HepG2 (cell line): ENCODE results near the gene PTPN2. TPM values are rescaled to one million over a fixed set of nuclear protein-coding genes. Genes with fewer than 3 reads are reported as not detected.

Experiments
- KDM3A ChIP-seq: IDR thresholded peaks from 2 replicates; pipeline ENCODE4 v1.6.1; 2018; ENCODE audit warnings: low read depth, missing compliant biosample characterization
- ONECUT2 ChIP-seq: sonication (generic); formaldehyde crosslinking; IDR thresholded peaks from 2 replicates; pipeline ENCODE4 v1.4.0; 2020; ENCODE audit warnings: missing genetic modification reagents
- REPIN1 ChIP-seq: sonication (generic); formaldehyde crosslinking; IDR thresholded peaks from 2 replicates; pipeline ENCODE4 v1.8.0; 2022; ENCODE audit warnings: missing genetic modification reagents, low read depth, mild to moderate bottlenecking, borderline replicate concordance
- RNF219 ChIP-seq: sonication (generic); formaldehyde crosslinking; IDR thresholded peaks from 2 replicates; pipeline ENCODE4 v1.5.0; 2020; ENCODE audit warnings: mild to moderate bottlenecking, missing genetic modification reagents
- SALL1 ChIP-seq: sonication (generic); formaldehyde crosslinking; IDR thresholded peaks from 2 replicates; pipeline ENCODE4 v1.8.0; 2022; ENCODE audit warnings: mild to moderate bottlenecking, missing genetic modification reagents
- SMYD3 ChIP-seq: sonication (generic); formaldehyde crosslinking; IDR thresholded peaks from 2 replicates; pipeline ENCODE4 v1.8.1; 2023; ENCODE audit warnings: mild to moderate bottlenecking, missing genetic modification reagents
- ZBTB3 ChIP-seq: sonication (generic); formaldehyde crosslinking; IDR thresholded peaks from 2 replicates; pipeline ENCODE4 v1.4.0; 2020; ENCODE audit warnings: low read depth, mild to moderate bottlenecking, moderate library complexity, missing genetic modification reagents, borderline replicate concordance
- ZBTB4 ChIP-seq: sonication (generic); formaldehyde crosslinking; IDR thresholded peaks from 2 replicates; pipeline ENCODE4 v1.4.0; 2020; ENCODE audit warnings: missing genetic modification reagents, mild to moderate bottlenecking, borderline replicate concordance
- ZHX2 ChIP-seq, 2 experiments: sonication (generic) in 1 of 2; formaldehyde crosslinking in 1 of 2; IDR thresholded peaks; 2 replicates each; pipeline versions ENCODE4 v1.6.1 to v1.9.0; 2014 to 2022; ENCODE audit warnings: antibody characterized with exemption in 1 of 2, borderline replicate concordance in 1 of 2, inconsistent platforms in 1 of 2, low read depth in 1 of 2, missing genetic modification reagents in 1 of 2
- ZNF556 ChIP-seq: sonication (generic); formaldehyde crosslinking; IDR thresholded peaks from 2 replicates; pipeline ENCODE4 v1.4.0; 2020; ENCODE audit warnings: mild to moderate bottlenecking, missing genetic modification reagents, borderline replicate concordance
- ZNF570 ChIP-seq: sonication (generic); formaldehyde crosslinking; IDR thresholded peaks from 2 replicates; pipeline ENCODE4 v1.4.0; 2020; ENCODE audit warnings: mild to moderate bottlenecking, missing genetic modification reagents, borderline replicate concordance
- polyA plus RNA-seq, 8 experiments: library from polyadenylated mRNA; depleted of rRNA in 3 of 8; stranded (reverse) in 7 of 8; unstranded in 1 of 8; fragments of >200 nt; fragmentation: Illumina TruSeq in 4 of 8; extraction: Trizol in 4 of 8; gene quantifications; 2 replicates each; pipeline versions ENCODE4 v1.2.1 to v1.2.3, GENCODE V29; 2011 to 2016; ENCODE audit warnings: low read depth in 4 of 8, missing spikeins in 1 of 8, mixed read lengths in 1 of 8; ENCODE audit not compliant: insufficient read depth in 1 of 8
- total RNA-seq, 5 experiments: library from RNA; depleted of rRNA; stranded (reverse); fragments of >200 nt; fragmentation: Illumina TruSeq; extraction: Trizol; gene quantifications; 2 replicates each; pipeline ENCODE4 v1.2.3, GENCODE V29; 2016; ENCODE audit warnings: low read depth in 1 of 5

PTPN2 gene
- total and polyA plus RNA-seq, 2 of the 13 experiments (the other 11 are each of a cell fraction or from before 2014, with no cell fraction given), result 24.9 to 41.5 TPM

- peak; percentile 61; the same call in 1 of the 2 replicates for TF ChIP-seq ZBTB4 (CRISPR knock-in tag)
- peak; percentile 82 for TF ChIP-seq ZNF556 (CRISPR knock-in tag)
- no peak; the same call in 1 of the 2 replicates for TF ChIP-seq ONECUT2 (CRISPR knock-in tag)
- TF ChIP-seq REPIN1 (CRISPR knock-in tag), result peak; percentile 79
- TF ChIP-seq ZNF570, result no peak
- 0 out of 2 replicates have a peak, but pooled peaks have one; percentile 43 for TF ChIP-seq ZHX2 (IDR thresholded peaks at IDR 0.05; ENCODE audit: low read depth)
- TF ChIP-seq ZHX2 (CRISPR knock-in tag; IDR thresholded peaks at IDR 0.05; ENCODE audit: borderline replicate concordance), result no peak
- no peak for TF ChIP-seq SMYD3 (CRISPR knock-in tag)
- peak; percentile 89 for TF ChIP-seq SALL1 (CRISPR knock-in tag)
- TF ChIP-seq KDM3A (CRISPR knock-in tag), result peak; percentile 89; the same call in 1 of the 2 replicates
- TF ChIP-seq ZBTB3 (CRISPR knock-in tag), result no peak
- TF ChIP-seq RNF219 (CRISPR knock-in tag), result no peak
These were observed at the start of gene PTPN2 (continued) for GRCh38 chr18:12883684-12884405.
